CD14-positive monocyte (primary cell): ENCODE results near the gene CCT4. TPM values are rescaled to one million over a fixed set of nuclear protein-coding genes. Genes with fewer than 3 reads are reported as not detected.

Source experiments
- DNase-seq, 3 donors: peaks; one replicate each; pipeline ENCODE4 v3.0.0-alpha.2; 2011 to 2022
- H2AFZ ChIP-seq: 2 replicates; pipeline ENCODE4 v1.6.0; 2012; ENCODE audit warnings: mild to moderate bottlenecking, low read depth, low read length, inconsistent platforms; ENCODE audit not compliant: insufficient read depth, poor library complexity, severe bottlenecking
- H3K27ac ChIP-seq, 2 donors: 1 replicate in 1 of 2; 2 replicates in 1 of 2; pipeline ENCODE4 v1.5.1; 2012 to 2013; ENCODE audit warnings: low read length in 2 of 2, control low read depth in 1 of 2, inconsistent platforms in 1 of 2, low read depth in 1 of 2, mild to moderate bottlenecking in 1 of 2
- H3K27me3 ChIP-seq, 2 donors: one replicate each; pipeline versions ENCODE4 v1.6.0 to v1.6.1; 2011 to 2013; ENCODE audit warnings: low read length in 2 of 2; ENCODE audit not compliant: control insufficient read depth in 2 of 2, insufficient read depth in 2 of 2
- H3K36me3 ChIP-seq, 2 donors: replicated peaks in 1 of 2; 1 replicate in 1 of 2; 2 replicates in 1 of 2; pipeline versions ENCODE4 v1.5.1 to v1.6.1; 2012 to 2013; ENCODE audit warnings: low read length in 2 of 2, control low read depth in 1 of 2, inconsistent platforms in 1 of 2, mild to moderate bottlenecking in 1 of 2; ENCODE audit not compliant: insufficient read depth in 2 of 2, control insufficient read depth in 1 of 2
- H3K4me1 ChIP-seq, 2 donors: 1 replicate in 1 of 2; 2 replicates in 1 of 2; pipeline versions ENCODE4 v1.5.1 to v1.6.1; 2012 to 2013; ENCODE audit warnings: low read length in 2 of 2, control low read depth in 1 of 2, inconsistent platforms in 1 of 2, mild to moderate bottlenecking in 1 of 2, moderate library complexity in 1 of 2; ENCODE audit not compliant: insufficient read depth in 2 of 2, control insufficient read depth in 1 of 2
- H3K4me2 ChIP-seq: replicated peaks from 2 replicates; pipeline ENCODE3; 2012; ENCODE audit warnings: low read length, moderate library complexity, mild to moderate bottlenecking; ENCODE audit not compliant: poor library complexity, severe bottlenecking; ENCODE audit errors: extremely low read depth
- H3K4me3 ChIP-seq, 3 experiments: fragments of 200-600 bp in 1 of 3; sonication (generic) in 1 of 3; replicated peaks in 1 of 3; 1 replicate in 2 of 3; 2 replicates in 1 of 3; pipeline ENCODE4 v1.5.1; 2011 to 2013; ENCODE audit warnings: low read length in 3 of 3, mild to moderate bottlenecking in 3 of 3, control low read depth in 2 of 3, low read depth in 2 of 3, inconsistent platforms in 1 of 3, moderate library complexity in 1 of 3
- H3K79me2 ChIP-seq: 2 replicates; pipeline ENCODE4 v1.6.0; 2012; ENCODE audit warnings: mild to moderate bottlenecking, control low read depth, inconsistent platforms, low read length, moderate library complexity; ENCODE audit not compliant: insufficient read depth
- H3K9ac ChIP-seq: 2 replicates; pipeline ENCODE4 v1.6.0; 2017; ENCODE audit warnings: low read length, mild to moderate bottlenecking; ENCODE audit not compliant: insufficient read depth, poor library complexity, severe bottlenecking
- H3K9me3 ChIP-seq, 2 donors: replicated peaks in 1 of 2; 1 replicate in 1 of 2; 2 replicates in 1 of 2; pipeline versions ENCODE4 v1.5.1 to v1.6.1; 2012 to 2013; ENCODE audit warnings: low read length in 2 of 2, control low read depth in 1 of 2; ENCODE audit not compliant: control insufficient read depth in 1 of 2, insufficient read depth in 1 of 2
- H4K20me1 ChIP-seq: 2 replicates; pipeline ENCODE4 v1.6.0; 2012; ENCODE audit warnings: mild to moderate bottlenecking, low read length, control low read depth, moderate library complexity; ENCODE audit not compliant: insufficient read depth
- H3K27ac Mint-ChIP-seq, 7 donors: one replicate each; pipeline ENCODE4 v1.8.0; 2020; ENCODE audit warnings: mild to moderate bottlenecking in 7 of 7, mixed read lengths in 7 of 7, moderate library complexity in 6 of 7, inconsistent platforms in 2 of 7
- H3K27me3 Mint-ChIP-seq, 3 donors: one replicate each; pipeline ENCODE4 v1.8.0; 2021 to 2022; ENCODE audit warnings: low read depth in 3 of 3, mild to moderate bottlenecking in 3 of 3, mixed read lengths in 3 of 3, moderate library complexity in 3 of 3, inconsistent platforms in 1 of 3
- H3K36me3 Mint-ChIP-seq, 2 donors: one replicate each; pipeline ENCODE4 v1.8.0; 2020; ENCODE audit warnings: mixed read lengths in 2 of 2, inconsistent platforms in 1 of 2, mild to moderate bottlenecking in 1 of 2
- H3K4me1 Mint-ChIP-seq: one replicate; pipeline ENCODE4 v1.8.0; 2020; ENCODE audit warnings: mild to moderate bottlenecking, mixed read lengths
- H3K4me3 Mint-ChIP-seq, 2 donors: one replicate each; pipeline ENCODE4 v1.8.0; 2020; ENCODE audit warnings: mild to moderate bottlenecking in 2 of 2, mixed read lengths in 2 of 2, moderate library complexity in 1 of 2
- H3K9me3 Mint-ChIP-seq, 7 donors: one replicate each; pipeline ENCODE4 v1.8.0; 2020 to 2022; ENCODE audit warnings: mixed read lengths in 7 of 7, mild to moderate bottlenecking in 6 of 7, moderate library complexity in 6 of 7, inconsistent platforms in 2 of 7
- CTCF ChIP-seq: fragments of 200-600 bp; IDR thresholded peaks from one replicate; pipeline ENCODE4 v1.8.0; 2022; ENCODE audit warnings: antibody characterized with exemption, mild to moderate bottlenecking
- WGBS: methylation state at CpG from one replicate; pipeline ENCODE4 v1.1.5; 2013; ENCODE audit warnings: missing lambda C conversion rate; ENCODE audit not compliant: insufficient coverage; 5-methylcytosine and 5-hydroxymethylcytosine counted together
- intact Hi-C, 2 donors: fragments of 100-400 bp; cut with micrococcal nuclease; formaldehyde crosslinking; loops; one replicate each; pipeline versions ENCODE4 v1.15.0 to v1.15.1; 2023
- polyA plus RNA-seq, 3 donors: library from polyadenylated mRNA; depleted of rRNA in 1 of 3; unstranded in 2 of 3; stranded (reverse) in 1 of 3; fragments of 300-500 nt in 2 of 3; fragments of >200 nt in 1 of 3; fragmentation: Illumina TruSeq in 2 of 3; gene quantifications; 1 replicate in 2 of 3; 2 replicates in 1 of 3; pipeline ENCODE4 v1.2.3, GENCODE V29; 2012 to 2021

The CCT4 gene
- polyA plus RNA-seq, 3 donors = 26.1 to 78.1 (median 73.1) TPM

- H3K4me3 ChIP-seq = peak within 1 kb of the TSS; percentile 80 to 97 (median 93)
- 0% methylated on average over 44 of the region's 50 CpGs for WGBS
These were observed 34.5 kb downstream of the CCT4 start, which contains the start of gene FAM161A for GRCh38 chr2:61853847-61854563. Gene FAM161A, minus strand, starts transcription at chr2:61854060. Its CDS starts 19 bp downstream, at chr2:61854041.

More at GRCh38 chr2:61853847-61854563, 34.5 kb downstream of the CCT4 start, which contains the start of gene FAM161A:
- H3K27ac ChIP-seq = peak within 1 kb of the TSS; percentile 21 to 32
- no peaks in the 10 kb centered on the region for H3K79me2 ChIP-seq
- H4K20me1 ChIP-seq = no peaks in the 10 kb centered on the region
- peaks cover 0 to 2% of the 10 kb centered on the region in 2 donors for H3K36me3 Mint-ChIP-seq
- no peak for TF ChIP-seq CTCF
- peak within 1 kb of the TSS; percentile 98 for H3K4me3 Mint-ChIP-seq
- H3K9me3 Mint-ChIP-seq = no peaks in the 10 kb centered on the region
- peaks cover 19 to 20% of the 10 kb centered on the region in 2 donors for H3K4me1 ChIP-seq
- DNase-seq = peak; percentile 48 to 65 (median 56)
- H3K36me3 ChIP-seq = no peaks in the 10 kb centered on the region
- no peaks in the 10 kb centered on the region for H3K27me3 Mint-ChIP-seq
- H3K4me2 ChIP-seq = peak within 1 kb of the TSS; percentile 79
- H3K27me3 ChIP-seq = no peaks in the 10 kb centered on the region
- no peaks in the 10 kb centered on the region for H3K9me3 ChIP-seq
- H3K4me1 Mint-ChIP-seq = peaks cover 22% of the 10 kb centered on the region
- peak within 1 kb of the TSS; percentile 53 for H3K9ac ChIP-seq
- peak within 1 kb of the TSS; percentile 100 for H2AFZ ChIP-seq
- H3K27ac Mint-ChIP-seq = peak within 1 kb of the TSS; percentile 76 to 92 (median 87)
- intact Hi-C loops = loop anchor here (2.0 to 10.0 kb wide), 3 partner anchors 35 to 319 kb away; partner anchors contain the start of genes CCT4 (in 1 of the 2) and XPO1 (in 1 of the 2)
